ENCODE measurements around the gene PDE7B. TPM values are rescaled to one million over a fixed set of nuclear protein-coding genes. Genes with fewer than 3 reads are reported as not detected.

Gene PDE7B
- total and polyA plus RNA-seq, 4 donors: 0.75 to 5.2 (median 1.3) TPM

DNA sequence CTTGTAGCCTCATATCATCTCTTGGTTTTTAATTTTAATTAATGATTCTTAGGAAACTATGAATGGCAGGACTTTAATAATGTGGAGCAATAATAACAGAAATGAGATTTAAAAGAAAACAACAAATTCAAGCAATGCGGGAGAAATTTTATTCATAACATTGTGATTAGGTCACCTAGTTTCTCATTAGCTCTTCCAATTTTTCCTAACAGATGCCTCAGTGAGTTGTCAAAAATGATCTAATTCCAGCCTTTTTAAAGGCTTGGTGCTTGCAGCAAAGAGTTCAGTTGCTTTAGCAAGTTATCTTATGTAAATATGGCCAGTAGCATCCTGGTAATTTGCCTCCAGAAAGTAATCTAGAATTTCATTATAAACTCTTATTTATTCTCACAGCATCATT lies 20.4 kb downstream of the PDE7B start (continued):
- TF ChIP-seq, protein P1, sequence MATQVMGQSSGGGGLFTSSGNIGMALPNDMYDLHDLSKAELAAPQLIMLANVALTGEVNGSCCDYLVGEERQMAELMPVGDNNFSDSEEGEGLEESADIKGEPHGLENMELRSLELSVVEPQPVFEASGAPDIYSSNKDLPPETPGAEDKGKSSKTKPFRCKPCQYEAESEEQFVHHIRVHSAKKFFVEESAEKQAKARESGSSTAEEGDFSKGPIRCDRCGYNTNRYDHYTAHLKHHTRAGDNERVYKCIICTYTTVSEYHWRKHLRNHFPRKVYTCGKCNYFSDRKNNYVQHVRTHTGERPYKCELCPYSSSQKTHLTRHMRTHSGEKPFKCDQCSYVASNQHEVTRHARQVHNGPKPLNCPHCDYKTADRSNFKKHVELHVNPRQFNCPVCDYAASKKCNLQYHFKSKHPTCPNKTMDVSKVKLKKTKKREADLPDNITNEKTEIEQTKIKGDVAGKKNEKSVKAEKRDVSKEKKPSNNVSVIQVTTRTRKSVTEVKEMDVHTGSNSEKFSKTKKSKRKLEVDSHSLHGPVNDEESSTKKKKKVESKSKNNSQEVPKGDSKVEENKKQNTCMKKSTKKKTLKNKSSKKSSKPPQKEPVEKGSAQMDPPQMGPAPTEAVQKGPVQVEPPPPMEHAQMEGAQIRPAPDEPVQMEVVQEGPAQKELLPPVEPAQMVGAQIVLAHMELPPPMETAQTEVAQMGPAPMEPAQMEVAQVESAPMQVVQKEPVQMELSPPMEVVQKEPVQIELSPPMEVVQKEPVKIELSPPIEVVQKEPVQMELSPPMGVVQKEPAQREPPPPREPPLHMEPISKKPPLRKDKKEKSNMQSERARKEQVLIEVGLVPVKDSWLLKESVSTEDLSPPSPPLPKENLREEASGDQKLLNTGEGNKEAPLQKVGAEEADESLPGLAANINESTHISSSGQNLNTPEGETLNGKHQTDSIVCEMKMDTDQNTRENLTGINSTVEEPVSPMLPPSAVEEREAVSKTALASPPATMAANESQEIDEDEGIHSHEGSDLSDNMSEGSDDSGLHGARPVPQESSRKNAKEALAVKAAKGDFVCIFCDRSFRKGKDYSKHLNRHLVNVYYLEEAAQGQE (IDR thresholded peaks at IDR 0.05): no peak
- TF ChIP-seq RAD21 (IDR thresholded peaks at IDR 0.05) (no peak), JUND (IDR thresholded peaks at IDR 0.05) (no peak), EGR1 (IDR thresholded peaks at IDR 0.05; ENCODE audit: low read depth in 2 of 2) (no peak), YY1 (IDR thresholded peaks at IDR 0.05) (no peak)

DNA sequence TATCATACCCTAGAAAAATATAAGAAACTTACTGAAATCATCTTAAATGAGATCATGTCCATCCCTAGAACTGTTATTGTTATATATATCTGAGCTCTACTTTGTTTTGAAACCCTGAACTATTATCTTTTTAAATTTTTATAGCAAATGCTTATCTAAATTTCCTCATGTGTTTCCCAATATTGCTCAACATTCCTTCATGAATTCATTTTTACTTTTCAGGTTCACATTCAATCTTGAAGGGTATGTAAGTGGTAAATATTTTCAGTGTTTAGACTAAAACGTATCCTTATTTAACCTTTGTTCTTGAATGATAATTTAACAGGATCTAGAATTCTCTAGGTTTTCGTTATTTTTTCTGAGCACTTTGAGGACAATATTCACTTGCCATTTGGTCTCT lies 23.9 kb downstream of the PDE7B start:
- DNase-seq (ENCODE audit: low spot score): no peak
- Histone ChIP-seq H3K4me1 (ENCODE audit: control insufficient read depth in 4 of 4, insufficient read depth in 4 of 4, low read length in 3 of 4) (peaks cover 0 to 3% (median 1%) of the 10 kb centered on the region in 4 donors), H3K27ac (ENCODE audit: low read depth in 1 of 2, low read length in 2 of 2) (no peak overlapping the region), H3K9ac (ENCODE audit: low read depth in 1 of 2, low read length in 2 of 2) (no peak overlapping the region), H3K36me3 (ENCODE audit: control insufficient read depth in 4 of 4, insufficient read depth in 3 of 4, low read depth in 1 of 4, low read length in 3 of 4) (no peaks in the 10 kb centered on the region), H3K9me3 (ENCODE audit: control insufficient read depth in 4 of 4, low read length in 3 of 4) (no peaks in the 10 kb centered on the region), H3K27me3 (ENCODE audit: control insufficient read depth in 4 of 4, insufficient read depth in 4 of 4, low read length in 3 of 4) (no peaks in the 10 kb centered on the region), H3K4me3 (ENCODE audit: low read depth in 1 of 3, low read length in 3 of 3) (no peak overlapping the region)
- TF ChIP-seq RAD21 (IDR thresholded peaks at IDR 0.05) (no peak), SP1 (IDR thresholded peaks at IDR 0.05) (no peak), HNF4G (IDR thresholded peaks at IDR 0.05) (no peak), FOXA2 (IDR thresholded peaks at IDR 0.05) (no peak), GABPA (IDR thresholded peaks at IDR 0.05 in 1 of 2, conservative IDR thresholded peaks at IDR 0.05 in 1 of 2) (no peak), RXRA (IDR thresholded peaks at IDR 0.05) (no peak), NR2F2 (IDR thresholded peaks at IDR 0.05) (no peak), HNF4A (conservative IDR thresholded peaks at IDR 0.05) (no peak), EGR1 (IDR thresholded peaks at IDR 0.05; ENCODE audit: low read depth in 2 of 2) (no peak), JUND (IDR thresholded peaks at IDR 0.05) (no peak)
- TF ChIP-seq, protein P2, sequence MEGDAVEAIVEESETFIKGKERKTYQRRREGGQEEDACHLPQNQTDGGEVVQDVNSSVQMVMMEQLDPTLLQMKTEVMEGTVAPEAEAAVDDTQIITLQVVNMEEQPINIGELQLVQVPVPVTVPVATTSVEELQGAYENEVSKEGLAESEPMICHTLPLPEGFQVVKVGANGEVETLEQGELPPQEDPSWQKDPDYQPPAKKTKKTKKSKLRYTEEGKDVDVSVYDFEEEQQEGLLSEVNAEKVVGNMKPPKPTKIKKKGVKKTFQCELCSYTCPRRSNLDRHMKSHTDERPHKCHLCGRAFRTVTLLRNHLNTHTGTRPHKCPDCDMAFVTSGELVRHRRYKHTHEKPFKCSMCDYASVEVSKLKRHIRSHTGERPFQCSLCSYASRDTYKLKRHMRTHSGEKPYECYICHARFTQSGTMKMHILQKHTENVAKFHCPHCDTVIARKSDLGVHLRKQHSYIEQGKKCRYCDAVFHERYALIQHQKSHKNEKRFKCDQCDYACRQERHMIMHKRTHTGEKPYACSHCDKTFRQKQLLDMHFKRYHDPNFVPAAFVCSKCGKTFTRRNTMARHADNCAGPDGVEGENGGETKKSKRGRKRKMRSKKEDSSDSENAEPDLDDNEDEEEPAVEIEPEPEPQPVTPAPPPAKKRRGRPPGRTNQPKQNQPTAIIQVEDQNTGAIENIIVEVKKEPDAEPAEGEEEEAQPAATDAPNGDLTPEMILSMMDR (IDR thresholded peaks at IDR 0.05; ENCODE audit: low read depth, low read length, missing input control): no peak
- TF ChIP-seq, protein P1 (IDR thresholded peaks at IDR 0.05): no peak
- TF ChIP-seq, protein P3, sequence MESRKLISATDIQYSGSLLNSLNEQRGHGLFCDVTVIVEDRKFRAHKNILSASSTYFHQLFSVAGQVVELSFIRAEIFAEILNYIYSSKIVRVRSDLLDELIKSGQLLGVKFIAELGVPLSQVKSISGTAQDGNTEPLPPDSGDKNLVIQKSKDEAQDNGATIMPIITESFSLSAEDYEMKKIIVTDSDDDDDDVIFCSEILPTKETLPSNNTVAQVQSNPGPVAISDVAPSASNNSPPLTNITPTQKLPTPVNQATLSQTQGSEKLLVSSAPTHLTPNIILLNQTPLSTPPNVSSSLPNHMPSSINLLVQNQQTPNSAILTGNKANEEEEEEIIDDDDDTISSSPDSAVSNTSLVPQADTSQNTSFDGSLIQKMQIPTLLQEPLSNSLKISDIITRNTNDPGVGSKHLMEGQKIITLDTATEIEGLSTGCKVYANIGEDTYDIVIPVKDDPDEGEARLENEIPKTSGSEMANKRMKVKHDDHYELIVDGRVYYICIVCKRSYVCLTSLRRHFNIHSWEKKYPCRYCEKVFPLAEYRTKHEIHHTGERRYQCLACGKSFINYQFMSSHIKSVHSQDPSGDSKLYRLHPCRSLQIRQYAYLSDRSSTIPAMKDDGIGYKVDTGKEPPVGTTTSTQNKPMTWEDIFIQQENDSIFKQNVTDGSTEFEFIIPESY (IDR thresholded peaks at IDR 0.05): no peak
- 79% methylated on average over 2 of the region's 2 CpGs for WGBS
